IPS DF 6.9 (cell line): Measurements from ENCODE around the gene MAD1L1.

ENCODE experiments used
- DNase-seq: peaks from one replicate; pipeline ENCODE4 v3.0.0-alpha.2; 2013; ENCODE audit warnings: low read depth, low spot score
- H3K27ac ChIP-seq: one replicate; pipeline ENCODE4 v1.5.1; 2013; ENCODE audit warnings: low read length, control low read depth
- H3K27me3 ChIP-seq: 2 replicates; pipeline ENCODE4 v1.6.1; 2013; ENCODE audit warnings: mild to moderate bottlenecking, low read length; ENCODE audit not compliant: control insufficient read depth, insufficient read depth
- H3K36me3 ChIP-seq: 2 replicates; pipeline ENCODE4 v1.6.1; 2013; ENCODE audit warnings: low read length; ENCODE audit not compliant: control insufficient read depth, insufficient read depth
- H3K4me1 ChIP-seq: 2 replicates; pipeline ENCODE4 v1.6.1; 2013; ENCODE audit warnings: low read length; ENCODE audit not compliant: control insufficient read depth, insufficient read depth
- H3K4me3 ChIP-seq: 2 replicates; pipeline ENCODE4 v1.5.1; 2013; ENCODE audit warnings: mild to moderate bottlenecking, low read length
- H3K9me3 ChIP-seq: 2 replicates; pipeline ENCODE4 v1.6.1; 2013; ENCODE audit warnings: low read length, inconsistent platforms; ENCODE audit not compliant: control insufficient read depth, insufficient read depth
- WGBS: extraction: QIAGEN DNeasy Blood & Tissue Kit; methylation state at CpG from one replicate; pipeline ENCODE4 v1.1.7; 2013; ENCODE audit warnings: mixed read lengths, missing lambda C conversion rate; ENCODE audit not compliant: insufficient read length, insufficient coverage; 5-methylcytosine and 5-hydroxymethylcytosine counted together

The MAD1L1 gene

DNA sequence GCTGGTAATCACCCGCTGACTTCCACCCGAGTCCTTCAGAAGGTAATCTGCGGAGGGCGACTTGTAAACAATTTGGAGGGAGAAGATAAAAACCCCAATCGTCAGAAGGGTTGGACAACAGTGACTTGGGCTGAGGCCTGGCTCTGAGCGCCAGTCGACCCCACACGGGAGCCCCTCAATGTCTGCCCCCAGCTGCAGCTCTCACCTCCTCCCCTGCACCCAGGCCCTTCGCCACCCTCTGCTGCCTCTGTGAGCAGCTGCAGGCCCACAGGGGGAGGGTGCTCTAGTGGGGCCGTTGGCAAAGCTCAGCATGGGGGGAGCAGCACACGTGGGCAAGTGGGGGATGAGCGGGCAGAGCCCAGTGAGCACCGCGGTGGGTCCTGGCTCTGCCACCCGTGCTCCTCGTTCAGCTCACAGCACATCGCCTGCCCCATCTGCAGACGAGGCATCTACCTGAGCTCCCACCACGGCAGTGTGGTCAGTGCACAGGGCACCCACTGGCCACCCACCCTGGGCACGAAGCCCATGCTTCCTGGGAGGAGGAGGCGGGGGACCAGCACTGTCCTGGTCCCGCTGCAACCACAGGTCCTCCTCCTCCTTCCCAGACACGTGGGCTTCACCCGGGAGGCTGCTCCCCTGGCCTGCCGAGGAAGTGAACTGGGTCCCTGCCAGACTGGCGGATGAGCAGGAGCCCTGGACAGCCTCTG lies 282.1 kb downstream of the MAD1L1 start:
- Histone ChIP-seq H3K36me3 (no peaks in the 10 kb centered on the region), H3K4me3 (no peak overlapping the region), H3K27ac (no peak overlapping the region), H3K4me1 (no peaks in the 10 kb centered on the region), H3K9me3 (no peaks in the 10 kb centered on the region), H3K27me3 (no peaks in the 10 kb centered on the region)
- WGBS = no CpG with 5 or more reads among the region's 26 CpGs
- no peak for DNase-seq

- Histone ChIP-seq H3K9me3 (no peaks in the 10 kb centered on the region), H3K4me3 (no peak overlapping the region), H3K4me1 (no peaks in the 10 kb centered on the region), H3K27ac (no peak overlapping the region), H3K36me3 (no peaks in the 10 kb centered on the region; the same call in 1 of the 2 replicates), H3K27me3 (no peaks in the 10 kb centered on the region)
- WGBS = no CpG with 5 or more reads among the region's 18 CpGs
- no peak for DNase-seq
These were observed 282.7 kb downstream of the MAD1L1 start for GRCh38 chr7:1950066-1950451.

DNA sequence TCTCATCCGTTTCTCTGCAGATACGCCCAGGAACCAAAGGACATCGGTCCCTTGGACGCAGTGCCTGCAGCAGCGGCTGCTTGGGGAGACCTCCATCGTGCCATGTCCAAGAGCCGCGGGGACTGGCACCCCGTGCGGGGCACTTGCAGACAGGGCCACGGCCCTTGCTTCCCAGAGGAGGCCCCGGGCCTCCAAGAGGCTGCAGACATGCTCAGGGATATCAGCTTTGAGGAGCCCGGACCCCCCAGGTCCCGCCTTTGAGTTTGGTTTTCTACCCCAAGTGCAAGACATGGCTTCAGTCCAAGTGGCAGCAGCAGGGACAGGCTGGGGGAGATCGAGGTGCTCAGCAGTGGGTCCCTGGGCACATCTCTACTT lies 283.1 kb downstream of the MAD1L1 start:
- no peak for DNase-seq
- H3K4me1 ChIP-seq = peaks cover under 1% of the 10 kb centered on the region; the same call in 1 of the 2 replicates
- no peaks in the 10 kb centered on the region for H3K9me3 ChIP-seq
- no CpG with 5 or more reads among the region's 15 CpGs for WGBS
- no peak overlapping the region for H3K4me3 ChIP-seq
- no peaks in the 10 kb centered on the region; the same call in 1 of the 2 replicates for H3K36me3 ChIP-seq
- no peaks in the 10 kb centered on the region for H3K27me3 ChIP-seq
- H3K27ac ChIP-seq = no peak overlapping the region

DNA sequence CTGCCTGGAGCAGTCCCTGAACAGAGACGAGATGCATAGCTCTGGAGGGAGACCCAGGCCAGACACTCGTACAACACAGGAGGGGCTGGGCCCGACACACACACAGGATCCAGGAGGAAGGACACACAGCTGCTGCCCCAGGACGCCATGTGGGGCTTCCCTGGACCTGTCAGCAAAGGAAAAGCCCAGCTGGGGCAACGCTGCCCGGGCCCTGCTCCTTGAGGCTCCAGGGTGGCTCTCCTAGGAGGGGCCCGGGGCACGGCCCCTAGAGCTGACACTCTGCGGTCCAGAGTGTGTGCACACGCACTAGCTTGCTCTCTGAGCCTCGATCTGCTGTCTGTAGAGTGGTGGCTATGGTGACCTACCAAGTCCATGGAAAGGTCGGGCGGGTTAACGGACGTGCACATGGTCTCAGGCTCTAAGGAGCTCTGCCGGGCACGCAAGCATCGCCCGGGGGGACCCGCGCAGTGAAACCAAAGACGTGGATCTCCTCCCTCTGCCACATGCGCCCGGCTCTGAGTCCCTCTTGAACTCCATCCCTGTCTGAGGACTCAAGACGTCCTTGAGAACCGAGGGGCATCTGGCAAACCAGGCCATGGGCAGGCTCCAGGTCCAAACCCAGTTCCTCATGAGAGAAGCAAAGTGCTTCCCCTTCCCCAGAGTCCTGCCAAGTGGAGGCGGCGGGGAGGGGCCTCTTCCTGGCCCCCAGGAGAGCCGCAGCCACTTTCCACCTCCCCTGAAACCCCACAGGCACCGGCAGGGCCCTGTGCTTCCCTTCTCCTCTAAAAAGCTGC lies 283.7 kb downstream of the MAD1L1 start:
- H3K4me1 ChIP-seq = peaks cover 3% of the 10 kb centered on the region; the same call in 1 of the 2 replicates
- H3K27ac ChIP-seq = no peak overlapping the region
- WGBS = no CpG with 5 or more reads among the region's 30 CpGs
- no peaks in the 10 kb centered on the region for H3K9me3 ChIP-seq
- no peaks in the 10 kb centered on the region for H3K27me3 ChIP-seq
- H3K36me3 ChIP-seq = no peaks in the 10 kb centered on the region; the same call in 1 of the 2 replicates
- no peak for DNase-seq
- no peak overlapping the region for H3K4me3 ChIP-seq

DNA sequence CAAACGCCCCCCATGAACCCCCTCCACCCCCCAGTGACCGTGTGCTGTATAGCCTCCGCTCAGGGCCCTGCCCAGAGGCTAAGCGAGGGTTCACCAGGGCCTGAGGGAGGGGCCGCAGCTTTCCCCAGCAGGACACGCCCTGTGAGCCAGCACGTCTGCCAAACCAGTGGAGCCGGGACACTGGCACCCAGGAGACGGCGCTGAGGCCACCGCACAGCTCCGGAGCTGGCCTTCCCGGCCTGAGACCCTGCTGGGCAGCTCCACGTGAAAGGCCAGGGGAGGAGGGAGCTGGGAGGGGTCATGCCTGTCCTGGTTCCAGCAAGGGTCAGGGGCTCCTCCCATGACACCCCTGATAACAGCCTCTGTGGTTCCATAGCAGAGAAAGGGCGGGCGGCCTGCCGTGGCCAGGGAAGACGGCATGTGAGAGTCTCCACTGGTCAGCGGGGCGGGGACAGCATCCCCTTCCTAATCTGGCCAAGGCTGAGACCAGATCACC lies 284.4 kb downstream of the MAD1L1 start:
- Histone ChIP-seq H3K27ac (no peak overlapping the region), H3K4me3 (no peak overlapping the region), H3K27me3 (no peaks in the 10 kb centered on the region), H3K4me1 (peaks cover 4% of the 10 kb centered on the region), H3K36me3 (no peaks in the 10 kb centered on the region; the same call in 1 of the 2 replicates), H3K9me3 (no peaks in the 10 kb centered on the region)
- DNase-seq = no peak
- no CpG with 5 or more reads among the region's 20 CpGs for WGBS

GRCh38 chr7:1947586-1948217 lies 285.0 kb downstream of the MAD1L1 start:
- no CpG with 5 or more reads among the region's 22 CpGs for WGBS
- H3K4me1 ChIP-seq = peaks cover 7% of the 10 kb centered on the region
- no peak for DNase-seq

GRCh38 chr7:1946773-1947450 lies 285.8 kb downstream of the MAD1L1 start:
- Histone ChIP-seq H3K36me3 (no peaks in the 10 kb centered on the region; the same call in 1 of the 2 replicates), H3K9me3 (no peaks in the 10 kb centered on the region), H3K4me1 (peaks cover 8% of the 10 kb centered on the region), H3K27ac (no peak overlapping the region), H3K27me3 (no peaks in the 10 kb centered on the region), H3K4me3 (no peak overlapping the region)
- WGBS = no CpG with 5 or more reads among the region's 27 CpGs
- DNase-seq = no peak

More at GRCh38 chr7:1947586-1948217, 285.0 kb downstream of the MAD1L1 start:
- H3K27me3 ChIP-seq = no peaks in the 10 kb centered on the region
- H3K27ac ChIP-seq = no peak overlapping the region
- no peaks in the 10 kb centered on the region for H3K9me3 ChIP-seq
- H3K36me3 ChIP-seq = no peaks in the 10 kb centered on the region; the same call in 1 of the 2 replicates
- no peak overlapping the region for H3K4me3 ChIP-seq

GRCh38 chr7:1946025-1946772 lies 286.5 kb downstream of the MAD1L1 start:
- no peak overlapping the region for H3K4me3 ChIP-seq
- no peaks in the 10 kb centered on the region for H3K9me3 ChIP-seq
- no peaks in the 10 kb centered on the region for H3K27me3 ChIP-seq
- no peak for DNase-seq
- H3K36me3 ChIP-seq = peaks cover 2% of the 10 kb centered on the region; the same call in 1 of the 2 replicates
- no CpG with 5 or more reads among the region's 23 CpGs for WGBS
- H3K4me1 ChIP-seq = peaks cover 8% of the 10 kb centered on the region
- no peak overlapping the region for H3K27ac ChIP-seq

- Histone ChIP-seq H3K27ac (no peak overlapping the region), H3K9me3 (no peaks in the 10 kb centered on the region), H3K4me3 (no peak overlapping the region), H3K36me3 (peaks cover 2% of the 10 kb centered on the region; the same call in 1 of the 2 replicates), H3K27me3 (no peaks in the 10 kb centered on the region), H3K4me1 (peaks cover 8% of the 10 kb centered on the region)
- no CpG with 5 or more reads among the region's 14 CpGs for WGBS
- no peak for DNase-seq
These were observed 287.2 kb downstream of the MAD1L1 start for GRCh38 chr7:1945558-1945957.
